HepG2 (cell line): ENCODE measurements around the gene HDGF. TPM values are rescaled to one million over a fixed set of nuclear protein-coding genes. Genes with fewer than 3 reads are reported as not detected.

Experiments used
- CHD2 ChIP-seq: IDR thresholded peaks from 2 replicates; pipeline ENCODE4 v1.6.1; 2011; ENCODE audit warnings: low read depth, low read length, improper control_type of control experiment
- CSRNP2 ChIP-seq: sonication (generic); formaldehyde crosslinking; conservative IDR thresholded peaks from 2 replicates; pipeline ENCODE4 v1.8.0; 2022; ENCODE audit warnings: low read depth, missing genetic modification reagents
- DNMT1 ChIP-seq: sonication (generic); formaldehyde crosslinking; IDR thresholded peaks from 2 replicates; pipeline ENCODE4 v1.5.1; 2020; ENCODE audit warnings: mild to moderate bottlenecking, missing genetic modification reagents
- DR1 ChIP-seq: sonication (generic); formaldehyde crosslinking; IDR thresholded peaks from 2 replicates; pipeline ENCODE4 v1.8.0; 2021; ENCODE audit warnings: mild to moderate bottlenecking, missing genetic modification reagents, inconsistent platforms
- E2F5 ChIP-seq: sonication (generic); formaldehyde crosslinking; conservative IDR thresholded peaks from 2 replicates; pipeline ENCODE4 v1.4.0; 2020; ENCODE audit warnings: missing genetic modification reagents
- HNF4G ChIP-seq, 2 experiments: sonication (generic) in 1 of 2; formaldehyde crosslinking in 1 of 2; IDR thresholded peaks; 2 replicates each; pipeline versions ENCODE4 v1.4.0 to v1.6.1; 2011 to 2020; ENCODE audit warnings: borderline replicate concordance in 2 of 2, low read depth in 2 of 2, mild to moderate bottlenecking in 2 of 2, low read length in 1 of 2, missing genetic modification reagents in 1 of 2, moderate library complexity in 1 of 2
- JARID2 ChIP-seq: sonication (generic); formaldehyde crosslinking; IDR thresholded peaks from 2 replicates; pipeline ENCODE4 v1.8.1; 2023; ENCODE audit warnings: missing genetic modification reagents, inconsistent platforms; ENCODE audit not compliant: insufficient replicate concordance
- NRL ChIP-seq: sonication (generic); formaldehyde crosslinking; IDR thresholded peaks from 2 replicates; pipeline ENCODE4 v1.5.0; 2020; ENCODE audit warnings: missing genetic modification reagents, mild to moderate bottlenecking, moderate library complexity, borderline replicate concordance
- PBX2 ChIP-seq: IDR thresholded peaks from 2 replicates; pipeline ENCODE4 v1.6.1; 2016; ENCODE audit warnings: control low read depth
- PHF20 ChIP-seq: sonication (generic); formaldehyde crosslinking; IDR thresholded peaks from 2 replicates; pipeline ENCODE4 v1.5.0; 2020; ENCODE audit warnings: mild to moderate bottlenecking, missing genetic modification reagents
- POGZ ChIP-seq: sonication (generic); formaldehyde crosslinking; IDR thresholded peaks from 2 replicates; pipeline ENCODE4 v1.4.0; 2020; ENCODE audit warnings: mild to moderate bottlenecking, missing genetic modification reagents
- SAP130 ChIP-seq: IDR thresholded peaks from 2 replicates; pipeline ENCODE4 v1.6.1; 2016; ENCODE audit warnings: low read depth
- STAG1 ChIP-seq: sonication (generic); formaldehyde crosslinking; IDR thresholded peaks from 2 replicates; pipeline ENCODE4 v1.4.0; 2020; ENCODE audit warnings: missing genetic modification reagents
- TBP ChIP-seq: sonication (generic); formaldehyde crosslinking; IDR thresholded peaks from 2 replicates; pipeline ENCODE4 v1.5.0; 2020; ENCODE audit warnings: missing genetic modification reagents
- TSC22D2 ChIP-seq: sonication (generic); formaldehyde crosslinking; IDR thresholded peaks from 2 replicates; pipeline ENCODE4 v1.5.1; 2020; ENCODE audit warnings: missing genetic modification reagents, mild to moderate bottlenecking, borderline replicate concordance
- ZFP1 ChIP-seq: IDR thresholded peaks from 2 replicates; pipeline ENCODE4 v1.6.1; 2016
- ZFX ChIP-seq: sonication (generic); formaldehyde crosslinking; IDR thresholded peaks from 2 replicates; pipeline ENCODE4 v1.4.0; 2020; ENCODE audit warnings: mild to moderate bottlenecking, low read depth, missing genetic modification reagents, moderate library complexity
- ZNF333 ChIP-seq: sonication (generic); formaldehyde crosslinking; IDR thresholded peaks from 2 replicates; pipeline ENCODE4 v1.4.0; 2020; ENCODE audit warnings: mild to moderate bottlenecking, missing genetic modification reagents, borderline replicate concordance
- ZNF446 ChIP-seq: sonication (generic); formaldehyde crosslinking; IDR thresholded peaks from 2 replicates; pipeline ENCODE4 v1.5.0; 2020; ENCODE audit warnings: mild to moderate bottlenecking, missing genetic modification reagents
- ZNF512B ChIP-seq: sonication (generic); formaldehyde crosslinking; IDR thresholded peaks from 2 replicates; pipeline ENCODE4 v1.5.1; 2020; ENCODE audit warnings: missing genetic modification reagents, mild to moderate bottlenecking, borderline replicate concordance
- ZNF563 ChIP-seq: sonication (generic); formaldehyde crosslinking; IDR thresholded peaks from 2 replicates; pipeline ENCODE4 v1.8.0; 2022; ENCODE audit warnings: mild to moderate bottlenecking, moderate library complexity, missing genetic modification reagents
- ZSCAN21 ChIP-seq: sonication (generic); formaldehyde crosslinking; IDR thresholded peaks from 2 replicates; pipeline ENCODE4 v1.8.0; 2022; ENCODE audit warnings: mild to moderate bottlenecking, missing genetic modification reagents, moderate library complexity, borderline replicate concordance
- polyA plus RNA-seq, 8 experiments: library from polyadenylated mRNA; depleted of rRNA in 3 of 8; stranded (reverse) in 7 of 8; unstranded in 1 of 8; fragments of >200 nt; fragmentation: Illumina TruSeq in 4 of 8; extraction: Trizol in 4 of 8; gene quantifications; 2 replicates each; pipeline versions ENCODE4 v1.2.1 to v1.2.3, GENCODE V29; 2011 to 2016; ENCODE audit warnings: low read depth in 4 of 8, missing spikeins in 1 of 8, mixed read lengths in 1 of 8; ENCODE audit not compliant: insufficient read depth in 1 of 8
- total RNA-seq, 5 experiments: library from RNA; depleted of rRNA; stranded (reverse); fragments of >200 nt; fragmentation: Illumina TruSeq; extraction: Trizol; gene quantifications; 2 replicates each; pipeline ENCODE4 v1.2.3, GENCODE V29; 2016; ENCODE audit warnings: low read depth in 1 of 5

Gene HDGF
- total and polyA plus RNA-seq, 2 of the 13 experiments (the other 11 are each of a cell fraction or from before 2014, with no cell fraction given), result 156 to 196 TPM

- TF ChIP-seq PBX2 (CRISPR knock-in tag) (no peak), ZFX (peak; percentile 74), POGZ (CRISPR knock-in tag) (no peak), ZSCAN21 (no peak), NRL (CRISPR knock-in tag) (peak; percentile 56; the same call in 1 of the 2 replicates), JARID2 (CRISPR knock-in tag) (no peak), TBP (CRISPR knock-in tag) (no peak), TSC22D2 (CRISPR knock-in tag) (no peak), ZFP1 (CRISPR knock-in tag) (no peak), ZNF333 (CRISPR knock-in tag) (0 out of 2 replicates have a peak, but pooled peaks have one; percentile 49), ZNF512B (no peak), SAP130 (peak; percentile 34; the same call in 1 of the 2 replicates), CSRNP2 (CRISPR knock-in tag) (no peak), CHD2 (no peak), ZNF563 (CRISPR knock-in tag) (no peak), DR1 (no peak), PHF20 (CRISPR knock-in tag) (no peak), STAG1 (no peak), HNF4G (IDR thresholded peaks at IDR 0.05; ENCODE audit: borderline replicate concordance, low read depth, low read length) (no peak), HNF4G (CRISPR knock-in tag; IDR thresholded peaks at IDR 0.05; ENCODE audit: borderline replicate concordance, low read depth) (no peak), ZNF446 (CRISPR knock-in tag) (no peak), DNMT1 (CRISPR knock-in tag) (no peak), E2F5 (no peak)
Measured at GRCh38 chr1:156748670-156749418, 2.6 kb downstream of the HDGF start (continued).
